Loucy (cell line): ENCODE results near the gene EFCAB7.

Source experiments
- H2AFZ ChIP-seq: fragments of 200-600 bp; sonication (generic); 2 replicates; pipeline ENCODE4 v1.6.0; 2016; ENCODE audit warnings: antibody characterized with exemption, mild to moderate bottlenecking, low read length, moderate library complexity
- H3F3A ChIP-seq: fragments of 200-600 bp; 2 replicates; pipeline ENCODE4 v1.6.0; 2016; ENCODE audit warnings: antibody characterized with exemption, low read depth, mild to moderate bottlenecking
- H3K27me3 ChIP-seq: fragments of 200-600 bp; sonication (generic); 2 replicates; pipeline ENCODE4 v1.6.1; 2014; ENCODE audit warnings: low read length, mild to moderate bottlenecking; ENCODE audit not compliant: insufficient read depth, poor library complexity, severe bottlenecking
- H3K36me3 ChIP-seq: fragments of 200-600 bp; sonication (generic); 2 replicates; pipeline ENCODE4 v1.6.1; 2016; ENCODE audit warnings: low read length; ENCODE audit not compliant: insufficient read depth
- H3K4me1 ChIP-seq: fragments of 200-600 bp; sonication (generic); 2 replicates; pipeline ENCODE4 v1.5.1; 2014; ENCODE audit warnings: low read length, mild to moderate bottlenecking; ENCODE audit not compliant: insufficient read depth, poor library complexity, severe bottlenecking
- H3K4me2 ChIP-seq: fragments of 200-600 bp; sonication (generic); 2 replicates; pipeline ENCODE4 v1.6.0; 2014; ENCODE audit warnings: antibody characterized with exemption, low read length, low read depth, mild to moderate bottlenecking; ENCODE audit not compliant: poor library complexity, severe bottlenecking
- H3K4me3 ChIP-seq: fragments of 200-600 bp; sonication (generic); 2 replicates; pipeline ENCODE4 v1.5.1; 2014; ENCODE audit warnings: low read length, mild to moderate bottlenecking, mixed read lengths; ENCODE audit not compliant: poor library complexity, severe bottlenecking
- H3K79me2 ChIP-seq: fragments of 200-600 bp; sonication (generic); 2 replicates; pipeline ENCODE4 v1.6.1; 2014; ENCODE audit warnings: low read length; ENCODE audit not compliant: insufficient read depth
- H3K9ac ChIP-seq: fragments of 200-600 bp; sonication (generic); 2 replicates; pipeline ENCODE4 v1.6.0; 2014; ENCODE audit warnings: mild to moderate bottlenecking, low read depth, low read length, moderate library complexity; ENCODE audit not compliant: poor library complexity, severe bottlenecking
- H3K9me2 ChIP-seq: fragments of 200-600 bp; sonication (generic); replicated peaks from 2 replicates; pipeline ENCODE4 v1.6.1; 2016; ENCODE audit warnings: low read depth, low read length, mixed read lengths
- H3K9me3 ChIP-seq: fragments of 200-600 bp; sonication (generic); 2 replicates; pipeline ENCODE4 v1.6.1; 2014; ENCODE audit warnings: mild to moderate bottlenecking, antibody characterized with exemption, low read length, low read depth; ENCODE audit not compliant: insufficient read depth
- H4K20me1 ChIP-seq: fragments of 200-600 bp; sonication (generic); 2 replicates; pipeline ENCODE4 v1.6.0; 2014; ENCODE audit warnings: antibody characterized with exemption, low read length, mild to moderate bottlenecking; ENCODE audit not compliant: insufficient read depth, poor library complexity, severe bottlenecking
- CTCF ChIP-seq: fragments of 200-600 bp; sonication (generic); conservative IDR thresholded peaks from 2 replicates; pipeline ENCODE4 v1.5.1; 2014; ENCODE audit warnings: mild to moderate bottlenecking, antibody characterized with exemption, low read length
- EZH2phosphoT487 ChIP-seq: fragments of 200-600 bp; IDR thresholded peaks from 2 replicates; pipeline ENCODE4 v1.6.1; 2018; ENCODE audit warnings: antibody characterized with exemption, mild to moderate bottlenecking, moderate library complexity, borderline replicate concordance

The EFCAB7 gene

GRCh38 chr1:63618011-63618410 is 94.7 kb downstream of the EFCAB7 start:
- H3K79me2 ChIP-seq = peaks cover 23% of the 10 kb centered on the region; the same call in 1 of the 2 replicates
- no peaks in the 10 kb centered on the region for H3K9me3 ChIP-seq
- H3K4me1 ChIP-seq = no peaks in the 10 kb centered on the region
- no peak overlapping the region for H3K4me2 ChIP-seq
- peaks cover 16% of the 10 kb centered on the region; the same call in 1 of the 2 replicates for H3K36me3 ChIP-seq
- H3K27me3 ChIP-seq = no peaks in the 10 kb centered on the region
- H3F3A ChIP-seq = no peaks in the 10 kb centered on the region
- H3K4me3 ChIP-seq = no peak overlapping the region
- TF ChIP-seq CTCF (no peak), EZH2phosphoT487 (no peak)
- H4K20me1 ChIP-seq = peaks cover 4% of the 10 kb centered on the region
- H3K9me2 ChIP-seq = no peaks in the 10 kb centered on the region
- no peak overlapping the region for H3K9ac ChIP-seq
- H2AFZ ChIP-seq = no peak overlapping the region

GRCh38 chr1:63619558-63619957 is 96.2 kb downstream of the EFCAB7 start:
- Histone ChIP-seq H3K79me2 (peaks cover 23% of the 10 kb centered on the region; the same call in 1 of the 2 replicates), H2AFZ (no peak overlapping the region)
- no peak for TF ChIP-seq CTCF
- TF ChIP-seq EZH2phosphoT487 = no peak

GRCh38 chr1:63620671-63621070 is 97.3 kb downstream of the EFCAB7 start:
- H2AFZ ChIP-seq = no peak overlapping the region
- no peaks in the 10 kb centered on the region for H4K20me1 ChIP-seq
- H3K9me3 ChIP-seq = no peaks in the 10 kb centered on the region
- H3K36me3 ChIP-seq = peaks cover 7% of the 10 kb centered on the region; the same call in 1 of the 2 replicates
- H3K9ac ChIP-seq = no peak overlapping the region
- H3K27me3 ChIP-seq = no peaks in the 10 kb centered on the region
- H3K4me3 ChIP-seq = no peak overlapping the region
- peaks cover 23% of the 10 kb centered on the region; the same call in 1 of the 2 replicates for H3K79me2 ChIP-seq
- H3K9me2 ChIP-seq = no peaks in the 10 kb centered on the region
- TF ChIP-seq CTCF (no peak), EZH2phosphoT487 (no peak)
- peaks cover 5% of the 10 kb centered on the region for H3K4me1 ChIP-seq
- no peaks in the 10 kb centered on the region for H3F3A ChIP-seq
- H3K4me2 ChIP-seq = no peak overlapping the region

More at GRCh38 chr1:63619558-63619957, 96.2 kb downstream of the EFCAB7 start:
- Histone ChIP-seq H3K27me3 (no peaks in the 10 kb centered on the region), H3K36me3 (peaks cover 14% of the 10 kb centered on the region; the same call in 1 of the 2 replicates), H3K9me2 (no peaks in the 10 kb centered on the region), H3K9ac (no peak overlapping the region), H3F3A (no peaks in the 10 kb centered on the region), H3K4me1 (no peaks in the 10 kb centered on the region), H3K9me3 (no peaks in the 10 kb centered on the region), H3K4me2 (no peak overlapping the region), H3K4me3 (no peak overlapping the region), H4K20me1 (no peaks in the 10 kb centered on the region)
